BLaER1 treated with 17β-estradiol and CSF1 and Interleukin-3, amounts not matched to agents 10 nM and 100 nM (cell line): ENCODE results near the gene KIF3B.
A peak's percentile ranks its signal among the peaks of the same experiment; 100 is the strongest.

ENCODE experiments used
- H3K27ac ChIP-seq, 11 experiments: shearing (Covaris generic); formaldehyde crosslinking; 2 replicates each; pipeline ENCODE4 v1.8.1; 2022
- H3K27me3 ChIP-seq, 11 experiments: shearing (Covaris generic); formaldehyde crosslinking; 2 replicates each; pipeline ENCODE4 v1.8.1; 2022
- H3K36me3 ChIP-seq, 11 experiments: shearing (Covaris generic); formaldehyde crosslinking; 2 replicates each; pipeline ENCODE4 v1.8.1; 2022
- H3K4me1 ChIP-seq, 10 experiments: shearing (Covaris generic); formaldehyde crosslinking; 2 replicates each; pipeline ENCODE4 v1.8.1; 2022
- H3K4me2 ChIP-seq, 11 experiments: shearing (Covaris generic); formaldehyde crosslinking; 2 replicates each; pipeline ENCODE4 v1.8.1; 2022
- H3K4me3 ChIP-seq, 10 experiments: shearing (Covaris generic); formaldehyde crosslinking; 2 replicates each; pipeline ENCODE4 v1.8.1; 2022
- H3K9ac ChIP-seq, 11 experiments: shearing (Covaris generic); formaldehyde crosslinking; 2 replicates each; pipeline ENCODE4 v1.8.1; 2022
- H3K9me3 ChIP-seq, 11 experiments: shearing (Covaris generic); formaldehyde crosslinking; replicated peaks in 1 of 11; 2 replicates each; pipeline ENCODE4 v1.8.1; 2022
- H4K20me1 ChIP-seq, 11 experiments: shearing (Covaris generic); formaldehyde crosslinking; 2 replicates each; pipeline ENCODE4 v1.8.1; 2022
- Cebpa-rat ChIP-seq, 11 experiments: shearing (Covaris generic); IDR thresholded peaks; 2 replicates each; pipeline ENCODE4 v1.8.1; 2022

Gene KIF3B

GRCh38 chr20:32277361-32278198 is at the start of gene KIF3B:
KIF3B (plus strand) TSS chr20:32277651; CDS start chr20:32309778, 32,127 bp downstream.
- H3K9me3 ChIP-seq: peaks cover 0 to 16% (median 11%) of the 10 kb centered on the region in 11 experiments; a peak in 17 of 22 replicates
- H3K36me3 ChIP-seq: peaks cover 0 to 20% (median 5%) of the 10 kb centered on the region in 11 experiments; a peak in 5 of 22 replicates
- peaks cover 23 to 39% (median 29%) of the 10 kb centered on the region in 10 experiments for H3K4me1 ChIP-seq
- H3K4me2 ChIP-seq: peak within 1 kb of the TSS; percentile 91 to 98 (median 94)
- peak within 1 kb of the TSS; percentile 35 to 82 (median 74); a peak in 21 of 22 replicates for H3K27ac ChIP-seq
- TF ChIP-seq Cebpa-rat (IDR thresholded peaks at IDR 0.05): no peak
- peak within 1 kb of the TSS; percentile 81 to 94 (median 89) for H3K4me3 ChIP-seq
- peaks cover 0 to 15% (median 0%) of the 10 kb centered on the region in 11 experiments; a peak in 7 of 22 replicates for H4K20me1 ChIP-seq
- no peaks in the 10 kb centered on the region for H3K27me3 ChIP-seq
- H3K9ac ChIP-seq: peak within 1 kb of the TSS; percentile 73 to 90 (median 86)

DNA sequence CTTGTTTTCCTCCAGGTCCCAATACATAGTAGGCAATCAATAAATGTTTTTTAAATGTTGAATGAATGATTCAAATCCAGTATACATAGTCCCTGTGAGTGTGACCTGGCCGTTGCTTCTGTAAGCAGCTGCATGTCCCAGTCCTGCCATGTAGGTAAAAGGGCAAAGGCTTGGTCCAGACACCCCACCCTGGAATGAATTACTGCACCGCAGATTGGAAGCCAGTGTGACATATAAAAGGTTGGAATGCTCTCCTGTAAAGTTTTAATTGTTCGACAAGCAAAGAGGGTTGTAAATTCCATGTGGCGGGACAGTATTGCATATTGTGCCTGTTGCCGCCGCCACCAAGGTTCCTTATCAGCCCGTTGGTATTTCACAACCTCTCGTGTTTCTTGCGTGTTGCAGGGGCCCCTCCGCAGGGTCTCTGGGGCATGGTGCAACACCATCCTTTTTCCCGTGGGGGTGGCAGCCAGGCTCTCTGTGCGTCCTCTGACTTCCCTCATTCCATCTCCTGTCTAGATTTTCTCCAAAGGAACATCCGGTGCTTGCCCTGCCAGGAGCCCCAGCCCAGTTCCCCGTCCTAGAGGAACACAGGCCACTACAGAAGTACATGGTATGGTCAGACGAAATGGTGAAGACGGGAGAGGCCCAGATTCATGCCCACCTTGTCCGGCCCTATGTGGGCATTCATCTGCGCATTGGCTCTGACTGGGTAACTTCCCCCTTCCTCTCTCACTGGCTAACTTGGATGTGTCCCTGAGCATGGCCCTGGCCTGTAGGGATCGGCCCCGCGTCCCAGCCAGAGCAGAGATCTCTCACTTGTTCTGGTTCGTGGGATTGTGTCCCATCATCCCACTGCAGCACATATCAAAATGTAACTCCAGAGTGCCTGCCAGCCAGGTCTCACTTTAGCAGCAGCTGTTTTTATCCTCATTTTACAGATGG is 49.4 kb upstream of the KIF3B start:
- 0 out of 22 replicates have a peak, but pooled peaks of 1 of the 11 experiments have one; percentile 24 for TF ChIP-seq Cebpa-rat (IDR thresholded peaks at IDR 0.05)
- Histone ChIP-seq H3K27me3 (no peaks in the 10 kb centered on the region), H4K20me1 (peaks cover 0 to 14% (median 0%) of the 10 kb centered on the region in 11 experiments; a peak in 2 of 22 replicates), H3K4me1 (peaks cover 0 to 21% (median 9%) of the 10 kb centered on the region in 10 experiments; a peak in 10 of 20 replicates), H3K27ac (no peak overlapping the region), H3K4me3 (no peak overlapping the region), H3K9ac (peak overlapping the region in 2 of 11 experiments; percentile 4 to 17; a peak in 1 of 22 replicates), H3K9me3 (no peaks in the 10 kb centered on the region), H3K4me2 (no peak overlapping the region), H3K36me3 (peaks cover 63 to 100% (median 86%) of the 10 kb centered on the region in 11 experiments)

- no peak overlapping the region for H3K4me3 ChIP-seq
- no peaks in the 10 kb centered on the region for H3K27me3 ChIP-seq
- H3K9ac ChIP-seq: no peak overlapping the region
- no peak overlapping the region for H3K27ac ChIP-seq
- no peak for TF ChIP-seq Cebpa-rat (IDR thresholded peaks at IDR 0.05)
- H3K36me3 ChIP-seq: peaks cover 63 to 100% (median 86%) of the 10 kb centered on the region in 11 experiments
- peaks cover 0 to 10% (median 0%) of the 10 kb centered on the region in 11 experiments; a peak in 2 of 22 replicates for H4K20me1 ChIP-seq
- peaks cover 0 to 31% (median 9%) of the 10 kb centered on the region in 10 experiments; a peak in 10 of 20 replicates for H3K4me1 ChIP-seq
- no peak overlapping the region for H3K4me2 ChIP-seq
- no peaks in the 10 kb centered on the region for H3K9me3 ChIP-seq
Measured at GRCh38 chr20:32229251-32229747, 48.2 kb upstream of the KIF3B start.

DNA sequence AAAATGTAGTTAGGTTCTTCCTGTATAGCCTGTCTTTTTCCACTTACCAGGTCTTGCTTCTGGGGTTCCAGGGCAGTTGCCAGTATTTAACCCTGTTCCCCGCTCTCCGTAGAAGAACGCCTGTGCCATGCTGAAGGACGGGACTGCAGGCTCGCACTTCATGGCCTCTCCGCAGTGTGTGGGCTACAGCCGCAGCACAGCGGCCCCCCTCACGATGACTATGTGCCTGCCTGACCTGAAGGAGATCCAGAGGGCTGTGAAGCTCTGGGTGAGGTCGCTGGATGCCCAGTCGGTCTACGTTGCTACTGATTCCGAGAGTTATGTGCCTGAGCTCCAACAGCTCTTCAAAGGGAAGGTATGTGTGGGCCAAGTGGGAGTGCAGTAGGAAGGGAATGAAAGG is 46.7 kb upstream of the KIF3B start:
- peaks cover 0 to 33% (median 9%) of the 10 kb centered on the region in 10 experiments; a peak in 10 of 20 replicates for H3K4me1 ChIP-seq
- TF ChIP-seq Cebpa-rat (IDR thresholded peaks at IDR 0.05): no peak

DNA sequence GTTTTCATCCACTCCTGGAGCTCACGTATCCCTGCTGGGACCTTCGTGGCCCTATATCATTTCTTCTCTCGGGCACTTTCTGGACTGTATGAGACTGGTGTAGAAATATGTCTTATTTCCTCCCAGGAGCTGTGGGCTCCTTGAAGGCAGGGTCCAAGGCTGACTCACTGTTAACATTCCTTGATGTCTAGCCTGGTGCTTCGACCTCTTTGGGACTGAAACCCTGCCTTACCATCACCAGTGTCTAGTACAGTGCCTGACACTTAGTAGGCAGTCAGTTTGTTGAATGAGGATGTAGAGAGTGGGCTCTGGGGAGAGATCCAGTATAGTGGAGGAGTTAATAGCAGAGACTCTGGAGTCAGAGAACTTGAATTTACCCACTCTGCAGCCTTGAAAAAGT is 46.2 kb upstream of the KIF3B start:
- Histone ChIP-seq H3K4me1 (peaks cover 0 to 33% (median 9%) of the 10 kb centered on the region in 10 experiments; a peak in 10 of 20 replicates), H3K9ac (no peak overlapping the region), H4K20me1 (peaks cover 0 to 9% (median 0%) of the 10 kb centered on the region in 11 experiments; a peak in 1 of 22 replicates), H3K4me3 (no peak overlapping the region), H3K36me3 (peaks cover 76 to 100% (median 93%) of the 10 kb centered on the region in 11 experiments), H3K9me3 (no peaks in the 10 kb centered on the region), H3K27me3 (no peaks in the 10 kb centered on the region), H3K4me2 (0 out of 22 replicates have a peak overlapping the region, but pooled peaks of 1 of the 11 experiments have one; percentile 59), H3K27ac (peak overlapping the region in 1 of 11 experiments; percentile 20; a peak in 1 of 22 replicates)
- no peak for TF ChIP-seq Cebpa-rat (IDR thresholded peaks at IDR 0.05)

More for the DNA sequence above, 46.7 kb upstream of the KIF3B start:
- Histone ChIP-seq H3K27me3 (no peaks in the 10 kb centered on the region), H3K9ac (no peak overlapping the region), H3K4me3 (no peak overlapping the region), H3K4me2 (no peak overlapping the region), H3K9me3 (no peaks in the 10 kb centered on the region), H3K27ac (no peak overlapping the region), H3K36me3 (peaks cover 71 to 100% (median 89%) of the 10 kb centered on the region in 11 experiments), H4K20me1 (peaks cover 0 to 9% (median 0%) of the 10 kb centered on the region in 11 experiments; a peak in 1 of 22 replicates)

- Histone ChIP-seq H3K9me3 (no peaks in the 10 kb centered on the region), H3K9ac (peak overlapping the region in 2 of 11 experiments; percentile 6 to 13; a peak in 1 of 22 replicates), H3K36me3 (peaks cover 81 to 100% (median 95%) of the 10 kb centered on the region in 11 experiments), H3K4me1 (peaks cover 0 to 33% (median 9%) of the 10 kb centered on the region in 10 experiments; a peak in 10 of 20 replicates), H3K4me2 (peak overlapping the region in 5 of 11 experiments; percentile 22 to 76 (median 59); a peak in 9 of 22 replicates), H3K27ac (peak overlapping the region in 4 of 11 experiments; percentile 17 to 46 (median 40); a peak in 5 of 22 replicates), H4K20me1 (peaks cover 0 to 9% (median 0%) of the 10 kb centered on the region in 11 experiments; a peak in 3 of 22 replicates), H3K4me3 (no peak overlapping the region), H3K27me3 (no peaks in the 10 kb centered on the region)
- no peak for TF ChIP-seq Cebpa-rat (IDR thresholded peaks at IDR 0.05)
Measured at GRCh38 chr20:32231847-32232246, 45.6 kb upstream of the KIF3B start.

GRCh38 chr20:32232326-32232886 is 45.0 kb upstream of the KIF3B start:
- peak overlapping the region in 4 of 11 experiments; percentile 17 to 46 (median 40); a peak in 5 of 22 replicates for H3K27ac ChIP-seq
- peak overlapping the region in 5 of 11 experiments; percentile 22 to 76 (median 59); a peak in 9 of 22 replicates for H3K4me2 ChIP-seq
- peaks cover 81 to 100% (median 95%) of the 10 kb centered on the region in 11 experiments for H3K36me3 ChIP-seq

More at GRCh38 chr20:32232326-32232886, 45.0 kb upstream of the KIF3B start:
- H3K9ac ChIP-seq: peak overlapping the region in 2 of 11 experiments; percentile 6 to 13; a peak in 3 of 22 replicates
- no peak for TF ChIP-seq Cebpa-rat (IDR thresholded peaks at IDR 0.05)
- no peak overlapping the region for H3K4me3 ChIP-seq
- H3K4me1 ChIP-seq: peaks cover 0 to 33% (median 9%) of the 10 kb centered on the region in 10 experiments; a peak in 10 of 20 replicates
- H3K9me3 ChIP-seq: no peaks in the 10 kb centered on the region
- peaks cover 0 to 9% (median 0%) of the 10 kb centered on the region in 11 experiments; a peak in 3 of 22 replicates for H4K20me1 ChIP-seq
- H3K27me3 ChIP-seq: no peaks in the 10 kb centered on the region
